GM23248 (cell line): ENCODE data around the gene SPAAR. TPM values are rescaled to one million over a fixed set of nuclear protein-coding genes. Genes with fewer than 3 reads are reported as not detected.

Experiments used
- DNase-seq: peaks from one replicate; pipeline ENCODE4 v3.0.0-alpha.2; 2015
- H2AFZ ChIP-seq: fragments of 200-600 bp; sonication (generic); 2 replicates; pipeline ENCODE4 v1.6.1; 2016; ENCODE audit warnings: antibody characterized with exemption
- H3F3A ChIP-seq: fragments of 200-600 bp; sonication (generic); 2 replicates; pipeline ENCODE4 v1.6.1; 2016; ENCODE audit warnings: mild to moderate bottlenecking, antibody characterized with exemption, mixed run types; ENCODE audit not compliant: insufficient read depth
- H3K27ac ChIP-seq: fragments of 200-600 bp; sonication (generic); 2 replicates; pipeline ENCODE4 v1.5.1; 2016; ENCODE audit warnings: mild to moderate bottlenecking
- H3K27me3 ChIP-seq: fragments of 200-600 bp; sonication (generic); replicated peaks from 2 replicates; pipeline ENCODE4 v1.6.1; 2016; ENCODE audit warnings: mild to moderate bottlenecking; ENCODE audit not compliant: insufficient read depth
- H3K36me3 ChIP-seq: fragments of 200-600 bp; sonication (generic); 2 replicates; pipeline ENCODE4 v1.6.1; 2016; ENCODE audit warnings: low read depth, mild to moderate bottlenecking
- H3K4me1 ChIP-seq: fragments of 200-600 bp; sonication (generic); 2 replicates; pipeline ENCODE4 v1.6.1; 2016; ENCODE audit warnings: mild to moderate bottlenecking; ENCODE audit not compliant: insufficient read depth
- H3K4me2 ChIP-seq: fragments of 200-600 bp; sonication (generic); one replicate; pipeline ENCODE4 v1.6.1; 2016; ENCODE audit warnings: mild to moderate bottlenecking; ENCODE audit not compliant: unreplicated experiment
- H3K4me3 ChIP-seq: fragments of 200-600 bp; sonication (generic); 2 replicates; pipeline ENCODE4 v1.5.1; 2016; ENCODE audit warnings: mild to moderate bottlenecking
- H3K79me2 ChIP-seq: fragments of 200-600 bp; sonication (generic); 2 replicates; pipeline ENCODE4 v1.6.1; 2016; ENCODE audit warnings: mild to moderate bottlenecking; ENCODE audit not compliant: insufficient read depth
- H3K9ac ChIP-seq: fragments of 200-600 bp; sonication (generic); 2 replicates; pipeline ENCODE4 v1.6.1; 2016; ENCODE audit warnings: mild to moderate bottlenecking
- H3K9me2 ChIP-seq: fragments of 200-600 bp; sonication (generic); 2 replicates; pipeline ENCODE4 v1.6.1; 2016; ENCODE audit warnings: mixed run types, mild to moderate bottlenecking, moderate library complexity; ENCODE audit not compliant: insufficient read depth
- H3K9me3 ChIP-seq: fragments of 200-600 bp; sonication (generic); one replicate; pipeline ENCODE4 v1.6.1; 2017; ENCODE audit warnings: low read depth
- H4K20me1 ChIP-seq: fragments of 200-600 bp; sonication (generic); 2 replicates; pipeline ENCODE4 v1.6.0; 2016; ENCODE audit not compliant: insufficient read depth
- EZH2 ChIP-seq: fragments of 200-600 bp; sonication (generic); IDR thresholded peaks from 2 replicates; pipeline ENCODE4 v1.6.1; 2018; ENCODE audit warnings: antibody characterized with exemption, mild to moderate bottlenecking; ENCODE audit not compliant: insufficient read depth, poor library complexity, severe bottlenecking
- EZH2phosphoT487 ChIP-seq: fragments of 200-600 bp; sonication (generic); IDR thresholded peaks from 2 replicates; pipeline ENCODE4 v1.6.1; 2018; ENCODE audit warnings: antibody characterized with exemption, moderate library complexity, mild to moderate bottlenecking, low read depth; ENCODE audit not compliant: insufficient read depth
- WGBS, 2 experiments: methylation state at CpG; one replicate each; pipeline ENCODE4 v1.1.6; 2015 to 2017; ENCODE audit warnings: low lambda C conversion rate in 2 of 2, low coverage in 1 of 2; ENCODE audit errors: missing lambda C conversion rate in 2 of 2; 5-methylcytosine and 5-hydroxymethylcytosine counted together
- in situ Hi-C: fragments of 300-500 bp; cut with MboI; formaldehyde crosslinking; loops from 2 replicates; pipeline ENCODE4 v1.15.0; 2020
- polyA plus RNA-seq: library from polyadenylated mRNA; unstranded; fragments of >200 nt; fragmentation: Nextera tagmentation; extraction: Ambion mirVana; gene quantifications from 2 replicates; pipeline ENCODE4 v1.2.1, GENCODE V29; 2016
- total RNA-seq: library from RNA; depleted of rRNA; stranded (reverse); fragments of >200 nt; shearing (Covaris generic); gene quantifications from 2 replicates; pipeline ENCODE4 v1.2.3, GENCODE V29; 2014

Gene SPAAR
- total and polyA plus RNA-seq, 2 experiments from 2014 or later: 0.39 TPM; not detected in 1

DNA sequence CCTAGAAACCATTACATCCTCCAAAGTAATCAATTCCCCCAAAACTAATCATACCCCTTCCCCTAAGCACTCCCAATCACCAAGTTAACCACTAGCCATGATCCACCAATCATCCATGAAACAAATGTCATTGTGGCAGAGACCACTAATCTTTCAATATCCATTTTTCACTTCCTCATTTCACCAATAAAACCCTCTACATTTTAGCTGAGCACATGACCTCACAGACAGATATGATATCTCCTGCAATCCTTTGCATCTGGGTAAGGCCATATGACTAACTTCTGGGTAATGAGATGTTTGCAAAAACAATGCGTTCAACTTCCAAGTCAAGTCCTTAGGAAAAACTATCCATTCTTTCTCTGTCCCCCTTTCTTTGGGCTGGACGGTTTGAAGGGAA is 27.9 kb downstream of the SPAAR start:
- H3K4me1 ChIP-seq: peaks cover 36% of the 10 kb centered on the region
- no peak for DNase-seq
- H3K9me3 ChIP-seq: no peaks in the 10 kb centered on the region
- peaks cover 27% of the 10 kb centered on the region for H3F3A ChIP-seq
- no peak overlapping the region for H3K4me3 ChIP-seq
- no peaks in the 10 kb centered on the region for H3K27me3 ChIP-seq
- in situ Hi-C loops: no loop called here
- no peak overlapping the region for H3K4me2 ChIP-seq
- no peaks in the 10 kb centered on the region for H3K9me2 ChIP-seq
- no peak overlapping the region for H3K9ac ChIP-seq
- WGBS, 2 experiments: 75 to 76% methylated on average over 2 of the region's 2 CpGs
- no peaks in the 10 kb centered on the region for H3K36me3 ChIP-seq
- H3K79me2 ChIP-seq: no peaks in the 10 kb centered on the region
- 0 out of 2 replicates have a peak overlapping the region, but pooled peaks have one; percentile 3 for H2AFZ ChIP-seq
- no peaks in the 10 kb centered on the region for H4K20me1 ChIP-seq
- TF ChIP-seq EZH2phosphoT487: no peak
- no peak for TF ChIP-seq EZH2
- H3K27ac ChIP-seq: no peak overlapping the region

DNA sequence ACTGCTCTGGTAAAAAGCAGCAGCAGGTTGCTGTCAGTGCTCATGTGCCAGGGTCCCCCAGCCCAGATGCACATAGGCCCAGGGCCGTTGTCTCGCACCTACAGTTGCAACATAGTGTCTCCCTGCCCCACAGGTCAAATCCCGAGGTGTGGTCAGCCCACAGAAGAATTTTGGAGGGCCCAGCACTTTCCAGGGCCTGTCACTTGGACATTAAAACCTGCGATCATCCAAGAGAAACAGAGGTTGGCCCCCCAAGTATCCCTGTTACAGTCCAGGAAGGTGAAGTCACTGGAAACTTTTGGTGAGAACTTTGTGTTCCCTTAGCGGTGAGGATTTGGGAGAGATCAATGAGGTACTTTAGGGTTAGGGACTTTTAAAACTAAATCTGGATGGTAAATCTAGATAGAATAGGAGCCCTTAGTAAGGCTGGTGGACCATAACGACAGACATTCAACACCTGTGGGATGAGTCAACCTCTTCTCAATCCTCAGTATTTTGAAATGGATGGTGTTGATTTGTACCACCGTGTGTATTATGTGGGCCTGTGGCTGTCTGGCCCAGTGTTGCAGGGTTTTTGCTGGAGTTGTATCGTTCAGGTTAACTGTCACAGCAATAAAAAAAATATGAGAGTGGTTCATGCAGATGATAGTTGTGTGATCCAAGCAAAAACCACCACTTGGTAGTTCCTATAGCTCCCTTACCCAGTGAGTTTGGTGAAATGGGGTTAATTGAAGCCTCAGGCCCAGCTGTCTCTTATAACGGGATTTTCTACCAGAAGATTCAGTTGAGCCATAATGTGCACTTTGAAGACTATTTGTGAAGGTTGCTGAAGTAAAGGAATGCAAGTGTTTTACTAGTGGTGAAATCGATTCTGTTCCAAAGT is 29.4 kb downstream of the SPAAR start:
- Histone ChIP-seq H3K4me3 (no peak overlapping the region), H3K4me1 (peaks cover 31% of the 10 kb centered on the region), H3K27ac (no peak overlapping the region), H4K20me1 (no peaks in the 10 kb centered on the region), H3K9ac (no peak overlapping the region), H3K9me2 (no peaks in the 10 kb centered on the region), H3K79me2 (no peaks in the 10 kb centered on the region), H3K27me3 (no peaks in the 10 kb centered on the region), H3K4me2 (no peak overlapping the region), H2AFZ (0 out of 2 replicates have a peak overlapping the region, but pooled peaks have one; percentile 1), H3K36me3 (no peaks in the 10 kb centered on the region), H3F3A (peaks cover 24% of the 10 kb centered on the region), H3K9me3 (no peaks in the 10 kb centered on the region)
- TF ChIP-seq EZH2phosphoT487 (no peak), EZH2 (no peak)
- in situ Hi-C loops: no loop called here
- DNase-seq: no peak
- WGBS, 2 experiments: 74 to 76% methylated on average over 10 of the region's 10 CpGs

DNA sequence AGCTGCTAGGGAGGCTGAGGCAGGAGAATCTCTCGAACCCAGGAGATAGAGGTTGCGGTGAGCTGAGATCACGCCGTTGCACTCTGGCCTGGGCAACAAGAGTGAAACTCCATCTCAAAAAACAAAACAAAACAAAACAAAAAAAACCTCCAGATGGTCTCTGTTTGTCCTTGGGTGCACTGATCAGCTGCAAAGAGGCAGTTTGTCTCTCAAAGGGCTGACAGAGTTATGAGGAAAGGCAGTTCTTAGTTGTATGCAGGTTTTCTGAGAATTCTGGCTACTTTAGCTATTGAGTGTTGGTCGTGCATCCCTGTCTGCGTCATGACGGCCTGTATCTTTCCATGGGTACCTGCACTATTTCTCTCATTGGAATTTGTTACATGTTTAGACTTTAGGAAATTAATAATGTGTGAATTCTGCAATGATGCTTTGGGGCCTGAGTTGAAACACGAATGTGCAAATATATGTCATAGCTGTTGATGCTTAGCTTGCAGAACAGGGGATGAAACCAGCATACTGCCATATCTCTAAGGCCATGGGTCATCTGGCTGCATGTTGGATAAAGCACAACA is 30.5 kb downstream of the SPAAR start:
- H3K36me3 ChIP-seq: no peaks in the 10 kb centered on the region
- TF ChIP-seq EZH2phosphoT487 (no peak), EZH2 (no peak)
- H3K27me3 ChIP-seq: no peaks in the 10 kb centered on the region
- no peak overlapping the region for H3K4me2 ChIP-seq
- in situ Hi-C loops: no loop called here
- DNase-seq: no peak
- H3K4me3 ChIP-seq: no peak overlapping the region
- H3F3A ChIP-seq: peaks cover 22% of the 10 kb centered on the region
- 72% methylated on average over 8 of the region's 8 CpGs for WGBS, 2 experiments
- H3K27ac ChIP-seq: no peak overlapping the region
- peaks cover 27% of the 10 kb centered on the region for H3K4me1 ChIP-seq
- H3K79me2 ChIP-seq: no peaks in the 10 kb centered on the region
- H3K9me3 ChIP-seq: no peaks in the 10 kb centered on the region
- no peak overlapping the region for H2AFZ ChIP-seq
- no peak overlapping the region for H3K9ac ChIP-seq
- H3K9me2 ChIP-seq: no peaks in the 10 kb centered on the region
- no peaks in the 10 kb centered on the region for H4K20me1 ChIP-seq

DNA sequence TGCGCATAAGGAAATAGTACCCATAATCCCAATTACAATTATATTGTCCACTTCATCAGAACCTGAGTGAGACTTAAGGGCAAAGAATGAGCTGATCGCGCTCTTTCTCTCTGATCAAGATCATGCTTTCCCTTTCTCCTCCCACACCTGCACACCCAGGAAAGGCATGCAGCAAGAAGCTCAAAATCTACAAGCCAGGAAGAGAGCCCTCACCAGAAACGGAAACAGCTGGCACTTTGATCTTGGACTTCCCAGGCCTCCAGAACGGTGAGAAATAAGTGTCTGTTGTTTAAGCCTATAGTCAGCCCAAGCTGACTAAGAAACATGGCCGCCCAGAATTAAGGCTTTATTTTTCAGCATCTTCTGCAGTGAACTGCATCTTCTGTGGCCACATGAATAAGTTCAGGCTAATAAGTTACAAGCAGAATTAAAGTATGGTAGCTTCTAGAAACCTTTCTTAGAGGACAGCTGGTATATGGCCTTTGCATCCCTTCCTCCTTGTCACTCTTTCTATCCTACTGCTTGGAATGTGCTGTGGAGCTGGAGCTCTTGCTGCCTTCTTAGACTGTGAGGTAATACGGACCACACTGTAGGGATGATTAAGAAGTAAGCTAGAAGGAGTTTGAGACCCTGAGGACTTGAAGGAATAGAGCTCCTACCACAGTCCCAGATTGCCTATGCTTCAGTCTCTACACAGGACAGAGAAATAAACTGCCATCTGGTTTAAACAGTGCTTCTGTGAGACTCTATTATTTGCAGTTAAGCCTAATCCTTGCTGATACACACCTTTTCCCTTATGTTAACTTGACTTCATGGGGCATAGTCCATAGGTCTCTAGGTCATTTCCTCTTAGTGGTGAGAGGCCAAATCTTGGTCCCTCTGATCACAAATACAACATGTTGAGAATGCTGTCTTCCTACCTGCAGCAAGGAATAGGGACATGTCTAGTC is 31.4 kb downstream of the SPAAR start:
- H3K27me3 ChIP-seq: no peaks in the 10 kb centered on the region
- H3K27ac ChIP-seq: 0 out of 2 replicates have a peak overlapping the region, but pooled peaks have one; percentile 9
- no peaks in the 10 kb centered on the region for H3K36me3 ChIP-seq
- H3K4me2 ChIP-seq: no peak overlapping the region
- H3K4me1 ChIP-seq: peaks cover 19% of the 10 kb centered on the region
- 47 to 55% methylated on average over 7 of the region's 7 CpGs for WGBS, 2 experiments
- H3K9me3 ChIP-seq: no peaks in the 10 kb centered on the region
- H2AFZ ChIP-seq: peak overlapping the region; percentile 59
- no peak overlapping the region for H3K9ac ChIP-seq
- peak; percentile 28 for DNase-seq
- H3F3A ChIP-seq: peaks cover 21% of the 10 kb centered on the region
- TF ChIP-seq EZH2 (no peak), EZH2phosphoT487 (no peak)
- in situ Hi-C loops: no loop called here
- H3K4me3 ChIP-seq: no peak overlapping the region
- no peaks in the 10 kb centered on the region for H3K79me2 ChIP-seq
- no peaks in the 10 kb centered on the region for H4K20me1 ChIP-seq
- H3K9me2 ChIP-seq: no peaks in the 10 kb centered on the region
